Measurements from ENCODE around the gene WWOX. TPM values are rescaled to one million over a fixed set of nuclear protein-coding genes. Genes with fewer than 3 reads are reported as not detected.
A peak's percentile ranks its signal among the peaks of the same experiment; 100 is the strongest.

The WWOX gene
- total RNA-seq, 1 experiment from 2014 or later: 15.6 TPM

DNA sequence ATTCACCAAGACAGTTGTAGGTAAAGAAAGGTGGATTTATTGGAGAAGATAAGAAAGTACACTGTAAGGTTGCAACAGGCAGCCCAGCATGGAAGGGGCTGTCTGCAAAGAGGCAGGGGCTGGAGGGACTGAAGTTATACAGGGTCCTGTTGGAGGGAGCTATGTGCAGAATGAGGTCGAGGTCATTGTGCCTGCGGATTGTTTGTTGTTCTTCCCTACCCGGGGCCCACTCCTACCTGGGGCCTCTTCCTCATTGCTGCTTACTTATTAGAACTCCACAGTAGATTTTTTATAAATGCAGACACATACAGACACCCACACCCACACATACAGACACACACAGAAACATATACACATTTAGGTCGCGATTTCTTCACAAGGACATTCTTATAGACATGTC, 1034.8 kb downstream of the WWOX start:
- Histone ChIP-seq H4K8ac (replicated peaks; ENCODE audit: insufficient read length, low read depth, low read length) (no peak overlapping the region), H4K5ac (ENCODE audit: insufficient read length, low read depth, low read length) (no peak overlapping the region), H3K56ac (ENCODE audit: insufficient read length, low read depth, low read length) (no peak overlapping the region), H3T11ph (ENCODE audit: low read length) (no peak overlapping the region), H2BK12ac (ENCODE audit: insufficient read length, low read depth, low read length) (no peak overlapping the region), H3K4ac (ENCODE audit: low read depth, low read length) (no peak overlapping the region), H3K9ac (ENCODE audit: extremely low read depth, insufficient read length, low read length) (no peak overlapping the region), H4K91ac (ENCODE audit: insufficient read length, low read depth, low read length) (no peak overlapping the region), H3K27me3 (ENCODE audit: insufficient read depth, low read length) (no peaks in the 10 kb centered on the region), H2AFZ (ENCODE audit: low read length) (no peak overlapping the region), H2BK5ac (ENCODE audit: insufficient read length, low read length) (no peak overlapping the region), H3K27ac (ENCODE audit: insufficient read length, low read depth, low read length) (no peak overlapping the region), H4K20me1 (ENCODE audit: control insufficient read depth, insufficient read depth, insufficient read length) (no peaks in the 10 kb centered on the region), H3K4me1 (ENCODE audit: insufficient read depth, low read length) (no peaks in the 10 kb centered on the region), H3K9me3 (ENCODE audit: control insufficient read depth, low read depth, low read length) (no peaks in the 10 kb centered on the region), H3K18ac (ENCODE audit: insufficient read length, low read depth, low read length) (no peak overlapping the region), H3K23ac (ENCODE audit: insufficient read length, low read depth, low read length) (no peak overlapping the region), H2AK5ac (ENCODE audit: insufficient read length, low read length) (no peak overlapping the region), H2BK15ac (ENCODE audit: low read depth, low read length) (no peak overlapping the region), H3K14ac (ENCODE audit: insufficient read depth, low read length) (no peak overlapping the region), H2BK20ac (ENCODE audit: low read depth, low read length, poor library complexity, severe bottlenecking) (no peak overlapping the region), H3K79me2 (ENCODE audit: insufficient read depth, low read length) (no peaks in the 10 kb centered on the region), H3K23me2 (ENCODE audit: insufficient read length, low read depth, low read length, poor library complexity, severe bottlenecking) (no peaks in the 10 kb centered on the region), H2BK120ac (ENCODE audit: low read depth, low read length, poor library complexity, severe bottlenecking) (no peak overlapping the region), H3K4me2 (ENCODE audit: insufficient read depth, insufficient read length, low read length) (no peak overlapping the region), H3K79me1 (ENCODE audit: insufficient read depth, low read depth, low read length, poor library complexity, severe bottlenecking) (no peaks in the 10 kb centered on the region)
- no peaks in the 10 kb centered on the region for H3K27me3 Mint-ChIP-seq (ENCODE audit: low read depth)
- WGBS (ENCODE audit: extremely low coverage, insufficient read length, low lambda C conversion rate): no CpG with 5 or more reads among the region's 5 CpGs
- TF ChIP-seq, protein P1, sequence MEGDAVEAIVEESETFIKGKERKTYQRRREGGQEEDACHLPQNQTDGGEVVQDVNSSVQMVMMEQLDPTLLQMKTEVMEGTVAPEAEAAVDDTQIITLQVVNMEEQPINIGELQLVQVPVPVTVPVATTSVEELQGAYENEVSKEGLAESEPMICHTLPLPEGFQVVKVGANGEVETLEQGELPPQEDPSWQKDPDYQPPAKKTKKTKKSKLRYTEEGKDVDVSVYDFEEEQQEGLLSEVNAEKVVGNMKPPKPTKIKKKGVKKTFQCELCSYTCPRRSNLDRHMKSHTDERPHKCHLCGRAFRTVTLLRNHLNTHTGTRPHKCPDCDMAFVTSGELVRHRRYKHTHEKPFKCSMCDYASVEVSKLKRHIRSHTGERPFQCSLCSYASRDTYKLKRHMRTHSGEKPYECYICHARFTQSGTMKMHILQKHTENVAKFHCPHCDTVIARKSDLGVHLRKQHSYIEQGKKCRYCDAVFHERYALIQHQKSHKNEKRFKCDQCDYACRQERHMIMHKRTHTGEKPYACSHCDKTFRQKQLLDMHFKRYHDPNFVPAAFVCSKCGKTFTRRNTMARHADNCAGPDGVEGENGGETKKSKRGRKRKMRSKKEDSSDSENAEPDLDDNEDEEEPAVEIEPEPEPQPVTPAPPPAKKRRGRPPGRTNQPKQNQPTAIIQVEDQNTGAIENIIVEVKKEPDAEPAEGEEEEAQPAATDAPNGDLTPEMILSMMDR (conservative IDR thresholded peaks at IDR 0.05): no peak
- no peak overlapping the region for H3K4me3 Mint-ChIP-seq
- H3K9me3 Mint-ChIP-seq: peaks cover 11 to 14% of the 10 kb centered on the region in 2 experiments; a peak in 3 of 5 replicates
- peaks cover 7 to 8% of the 10 kb centered on the region in 2 experiments for H3K4me1 Mint-ChIP-seq
- peaks cover 0 to 8% (median 7%) of the 10 kb centered on the region in 3 experiments; a peak in 5 of 7 replicates for H3K36me3 Mint-ChIP-seq (ENCODE audit: insufficient read depth in 1 of 3, low read depth in 3 of 3)
- H3K27ac Mint-ChIP-seq: peak overlapping the region in 1 of 3 experiments; percentile 1; a peak in 1 of 7 replicates
- no peak for DNase-seq
